ENCODE data around the gene PTBP1.

DNA sequence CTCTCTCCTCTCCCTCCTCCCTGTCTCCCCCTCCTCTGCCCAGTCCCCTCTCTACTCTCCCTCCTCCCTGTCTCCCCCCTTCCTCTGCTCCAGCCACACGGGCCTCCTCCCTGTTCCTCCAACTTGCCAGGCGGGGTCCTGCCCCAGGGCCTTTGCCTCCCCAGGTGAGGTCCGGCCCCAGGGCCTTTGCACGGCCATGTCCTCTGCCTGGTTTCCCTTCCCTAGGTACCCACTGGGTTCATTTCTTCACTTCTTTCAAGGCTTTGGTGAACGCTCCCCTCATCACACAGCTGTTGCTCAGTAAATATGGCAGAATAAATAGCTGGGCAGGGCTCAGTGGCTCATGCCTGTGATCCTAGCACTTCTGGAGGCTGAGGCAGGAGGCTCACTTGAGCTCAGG, 25.2 kb upstream of the PTBP1 start:
- no peak for TF ChIP-seq CTCF (IDR thresholded peaks at IDR 0.05; ENCODE audit: extremely low read depth in 1 of 2, insufficient read depth in 1 of 2, low read depth in 1 of 2, low read length in 2 of 2)
- no peak for TF ChIP-seq POLR2A (IDR thresholded peaks at IDR 0.05; ENCODE audit: low read depth, low read length)
- TF ChIP-seq, protein P1, sequence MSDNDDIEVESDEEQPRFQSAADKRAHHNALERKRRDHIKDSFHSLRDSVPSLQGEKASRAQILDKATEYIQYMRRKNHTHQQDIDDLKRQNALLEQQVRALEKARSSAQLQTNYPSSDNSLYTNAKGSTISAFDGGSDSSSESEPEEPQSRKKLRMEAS (IDR thresholded peaks at IDR 0.05; ENCODE audit: insufficient read depth, insufficient read length): no peak

Data from endothelial cell of umbilical vein (primary cell).